Measurements from ENCODE around the gene ING1.
A peak's percentile ranks its signal among the peaks of the same experiment; 100 is the strongest.
"Not testable (repeated sequence)": the region's sequence is repeated elsewhere in the genome, so short reads cannot be mapped to it uniquely, and the experiment has no call there.

ING1 gene

GRCh38 chr13:110695774-110696173 lies 17.7 kb upstream of the ING1 start:
- not testable (repeated sequence) for DNase-seq (ENCODE audit: low spot score)

DNA sequence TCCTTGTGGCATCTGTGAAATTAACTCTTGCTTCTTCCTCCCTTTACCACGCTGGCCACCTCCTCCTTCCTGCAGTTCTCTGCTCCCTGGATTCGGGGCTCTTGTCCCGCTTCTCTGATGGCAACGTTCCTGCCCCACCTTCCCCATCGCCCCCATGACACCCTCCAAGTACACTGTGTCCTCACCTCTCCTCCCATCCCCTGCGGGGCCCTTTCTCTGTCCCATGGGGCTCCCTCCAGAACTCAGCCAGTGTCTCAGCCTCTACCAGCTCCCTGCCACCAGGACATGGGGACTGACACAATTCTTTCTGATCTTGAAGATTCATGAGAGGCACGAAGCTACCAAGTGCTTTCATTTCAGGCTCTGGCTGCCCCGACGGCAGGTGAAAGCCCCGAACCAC lies 16.7 kb upstream of the ING1 start:
- DNase-seq (ENCODE audit: low spot score), result no peak

DNA sequence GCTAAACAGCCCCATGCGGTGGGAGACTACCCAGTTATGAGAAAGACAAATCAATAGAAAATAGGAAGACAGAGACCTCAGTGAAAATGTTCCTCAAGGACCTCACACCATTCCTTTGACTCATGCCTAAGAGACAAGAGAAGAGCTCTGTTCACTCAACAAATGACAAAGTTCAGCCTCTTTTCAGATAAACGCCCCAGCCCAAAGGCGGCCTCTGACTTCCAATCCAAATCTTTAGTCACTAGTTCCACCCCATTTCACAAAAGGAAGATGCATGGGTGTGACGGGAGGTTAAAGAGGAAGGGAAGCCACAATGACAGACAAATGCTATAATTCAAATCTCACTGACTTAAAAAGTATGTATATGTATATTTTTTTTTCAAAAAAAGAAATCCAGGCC lies 15.7 kb upstream of the ING1 start:
- no peak for DNase-seq (ENCODE audit: low spot score)

- DNase-seq (ENCODE audit: low spot score), result no peak
Observed at GRCh38 chr13:110698689-110699088, 14.8 kb upstream of the ING1 start.

- DNase-seq (ENCODE audit: low spot score), result no peak
Observed at GRCh38 chr13:110699148-110700145, 14.1 kb upstream of the ING1 start.

DNA sequence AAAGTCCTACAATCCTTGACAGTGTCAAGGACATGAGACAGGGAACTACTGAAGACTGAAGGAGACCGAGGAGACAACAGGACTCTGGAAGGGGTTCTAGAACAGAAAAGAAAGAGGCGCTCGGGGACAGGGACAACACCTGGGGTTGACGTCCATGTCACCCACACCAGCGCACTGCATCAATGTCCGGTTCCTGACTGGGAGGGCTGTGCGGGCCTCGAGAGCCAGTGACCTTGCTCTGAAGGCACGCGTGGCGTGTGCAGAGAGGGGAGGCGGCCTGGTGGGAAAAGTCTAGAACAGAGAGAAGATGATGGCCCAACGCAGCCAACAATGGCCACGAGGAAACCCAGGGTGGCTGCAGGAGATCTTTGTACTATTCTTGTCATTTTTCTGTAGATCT lies 13.3 kb upstream of the ING1 start:
- DNase-seq (ENCODE audit: low spot score), result no peak

DNA sequence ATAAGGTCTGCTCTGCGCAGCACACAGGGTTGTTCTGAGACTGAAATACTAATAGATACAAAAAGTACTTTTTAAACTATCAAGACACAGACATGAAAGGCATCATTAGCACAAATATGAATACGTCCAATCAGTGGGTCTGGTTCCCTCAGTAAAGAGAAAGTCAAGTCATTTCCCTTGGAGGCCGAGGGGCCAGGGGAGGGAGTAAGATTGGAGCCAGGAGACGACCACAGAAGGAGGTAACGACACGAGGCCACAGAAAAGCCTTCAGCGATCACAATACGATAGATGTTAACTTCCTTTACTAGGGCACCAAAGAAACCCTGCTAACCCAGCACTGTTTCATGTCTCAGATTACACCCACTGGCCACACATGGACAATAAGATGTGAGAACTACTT lies 12.9 kb upstream of the ING1 start:
- DNase-seq (ENCODE audit: low spot score), result no peak

DNA sequence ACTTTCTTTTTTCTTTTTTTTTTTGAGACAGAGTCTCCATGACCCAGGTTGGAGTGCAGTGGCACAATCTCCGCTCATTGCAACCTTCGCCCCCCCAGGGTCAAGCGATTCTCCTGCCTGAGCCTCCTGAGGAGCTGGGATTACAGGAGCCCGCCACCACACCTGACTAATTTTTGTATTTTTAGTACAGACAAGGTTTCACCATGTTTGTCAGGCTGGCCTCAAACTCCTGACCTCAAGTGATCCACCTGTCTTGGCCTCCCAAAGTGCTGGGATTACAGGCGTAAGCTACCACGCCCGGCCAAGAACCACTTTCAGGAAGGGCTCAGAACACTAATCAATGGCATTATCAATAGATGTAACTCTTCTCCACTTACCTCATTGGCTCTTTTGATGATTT lies 12.4 kb upstream of the ING1 start:
- DNase-seq (ENCODE audit: low spot score), result not testable (repeated sequence)

- DNase-seq (ENCODE audit: low spot score), result no peak
Observed at GRCh38 chr13:110702089-110702488, 11.4 kb upstream of the ING1 start.

GRCh38 chr13:110702591-110703526 lies 10.6 kb upstream of the ING1 start:
- no peak for DNase-seq (ENCODE audit: low spot score)

DNA sequence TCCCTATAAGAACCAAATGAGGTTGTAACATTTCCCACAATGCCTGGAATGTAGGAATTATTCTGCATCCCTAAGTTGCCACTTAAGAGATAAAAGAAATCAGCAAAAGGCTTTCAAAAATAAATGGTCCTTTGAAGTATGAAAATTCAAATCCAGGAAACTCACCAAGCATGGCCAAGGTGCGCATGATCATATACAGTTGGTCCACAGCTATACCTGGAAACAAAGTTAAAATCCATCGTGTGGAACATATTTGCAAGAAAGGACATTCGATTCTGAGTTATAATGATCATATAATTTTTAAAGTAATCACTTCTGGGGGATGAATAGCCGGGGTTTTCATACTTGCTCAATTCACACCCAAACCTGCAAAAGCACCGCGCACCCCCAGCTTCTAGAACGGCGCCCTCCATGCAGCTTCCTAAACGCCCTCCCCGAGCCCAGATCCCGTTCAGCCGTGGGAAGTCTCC lies 8.1 kb upstream of the ING1 start:
- DNase-seq (ENCODE audit: low spot score), result no peak

GRCh38 chr13:110705826-110706569 lies 7.5 kb upstream of the ING1 start, which contains the start of gene CARS2:
Gene CARS2 (minus strand): TSS chr13:110706116. CDS start chr13:110706093, 23 bp downstream.
- DNase-seq (ENCODE audit: low spot score), result peak; percentile 95

- DNase-seq (ENCODE audit: low spot score), result no peak
Observed at GRCh38 chr13:110706570-110707372, 6.7 kb upstream of the ING1 start.

DNA sequence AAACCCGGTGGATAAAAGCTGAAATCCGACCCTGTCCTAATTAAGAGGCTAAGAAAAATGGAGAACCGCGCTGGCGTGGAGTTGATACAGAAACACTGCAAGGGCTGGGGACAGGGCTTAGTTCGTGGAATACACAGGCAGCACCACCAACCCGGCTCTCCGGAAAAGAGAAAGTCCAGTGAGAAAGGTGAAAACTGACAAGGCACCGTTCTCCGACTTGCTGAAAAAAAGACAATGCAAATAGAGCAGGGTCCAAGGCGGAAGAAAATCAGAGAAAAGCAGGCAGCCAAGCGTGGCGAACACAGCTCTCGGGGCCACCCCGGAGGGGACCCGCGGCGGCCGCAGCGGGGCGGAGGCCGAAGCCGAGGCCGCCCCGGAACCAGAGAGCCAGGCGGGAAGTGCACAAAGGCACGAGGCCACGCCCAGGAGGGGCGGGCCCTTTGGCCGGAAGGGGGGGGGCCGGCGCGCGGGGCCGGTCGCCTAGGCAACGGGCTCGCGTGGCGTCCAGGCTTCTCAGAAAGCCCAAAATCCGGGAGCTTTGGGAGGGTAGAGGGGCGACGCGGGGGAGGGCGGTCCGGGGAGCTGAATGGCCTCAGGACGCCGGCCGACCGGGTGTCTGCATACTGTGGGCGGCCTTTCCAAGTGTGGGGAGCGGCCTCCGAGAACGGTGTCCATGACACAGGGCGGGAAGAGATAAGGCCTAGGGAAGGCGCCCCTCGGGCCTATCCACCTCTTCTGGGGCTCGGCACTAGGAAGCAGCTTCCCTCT lies 1.2 kb upstream of the ING1 start:
- peak; percentile 91 for DNase-seq (ENCODE audit: low spot score)

- DNase-seq (ENCODE audit: low spot score), result peak; percentile 98
Observed at GRCh38 chr13:110712849-110713641, 455 bp upstream of the ING1 start.

- DNase-seq (ENCODE audit: low spot score), result peak; percentile 63
Observed at GRCh38 chr13:110713981-110714796, 689 bp downstream of the ING1 start.

DNA sequence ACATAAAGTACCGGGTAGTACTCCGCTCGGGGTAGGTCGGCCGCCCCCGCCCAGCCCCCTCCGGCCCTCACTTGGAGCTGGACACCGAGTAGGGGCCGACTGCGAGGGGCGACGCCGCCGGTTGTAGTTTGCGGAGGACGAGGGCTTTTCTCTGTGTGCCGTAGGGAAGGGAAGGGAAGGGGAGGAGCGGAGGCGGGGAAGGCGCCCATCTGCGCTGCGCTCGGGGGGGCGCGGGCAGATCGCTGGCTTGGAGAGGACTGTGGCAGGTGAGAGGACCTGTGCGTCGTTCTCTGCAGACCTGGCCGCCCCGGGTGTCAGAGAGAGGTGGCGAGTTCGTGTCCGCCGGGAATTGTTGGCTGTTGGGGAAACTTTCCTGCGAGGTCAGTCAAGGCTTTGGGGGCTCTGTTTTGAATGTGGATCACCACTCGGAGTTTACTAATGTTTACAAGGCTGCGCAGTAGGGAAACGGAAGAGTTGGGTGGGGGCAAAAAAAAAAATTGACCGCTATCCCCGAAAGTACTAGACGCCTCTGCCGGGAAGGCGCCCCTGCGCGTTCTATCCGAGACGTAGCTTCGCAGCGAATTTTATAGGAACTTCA lies 1.4 kb downstream of the ING1 start:
- peak; percentile 26 for DNase-seq (ENCODE audit: low spot score)

All from germinal center (tissue), 1 donor.